Left ventricle myocardium inferior (tissue), 1 donor: ENCODE measurements around the gene ARFGAP1. TPM values are rescaled to one million over a fixed set of nuclear protein-coding genes. Genes with fewer than 3 reads are reported as not detected.
A peak's percentile ranks its signal among the peaks of the same experiment; 100 is the strongest.

Experiments
- DNase-seq: peaks from one replicate; pipeline ENCODE4 v3.0.0-alpha.2; 2020
- H3K27ac ChIP-seq: fragments of 200-600 bp; replicated peaks from 2 replicates; pipeline ENCODE4 v1.8.0; 2021
- H3K27me3 ChIP-seq: fragments of 200-600 bp; 2 replicates; pipeline ENCODE4 v1.8.0; 2021; ENCODE audit warnings: low read depth
- H3K36me3 ChIP-seq: fragments of 200-600 bp; 2 replicates; pipeline ENCODE4 v1.8.0; 2021
- H3K4me1 ChIP-seq: fragments of 200-600 bp; 2 replicates; pipeline ENCODE4 v1.8.0; 2021
- H3K4me3 ChIP-seq: fragments of 200-600 bp; 2 replicates; pipeline ENCODE4 v1.8.0; 2021; ENCODE audit warnings: mild to moderate bottlenecking, moderate library complexity
- H3K9me3 ChIP-seq: fragments of 200-600 bp; replicated peaks from 2 replicates; pipeline ENCODE4 v1.8.0; 2021
- intact Hi-C: fragments of 100-400 bp; cut with micrococcal nuclease; formaldehyde crosslinking; loops from one replicate; pipeline ENCODE4 v1.11.0; 2022
- total RNA-seq: library from RNA; stranded (reverse); fragmentation: NEBNext Ultra II Directional; extraction: Animal tissue kit (Norgen Biotek cat#: 25700); gene quantifications from one replicate; pipeline ENCODE4 v1.2.1, GENCODE V29; 2021
- TF ChIP-seq, protein P1 (sequence below): fragments of 200-600 bp; IDR thresholded peaks from 2 replicates; pipeline ENCODE4 v1.8.0; 2021; ENCODE audit warnings: antibody characterized with exemption, mild to moderate bottlenecking, borderline replicate concordance
- donor health status: DM: no; HTN: yes; CAD: no; lungs with severe emphysema.

Gene ARFGAP1
- total RNA-seq, 1 donor from 2014 or later: 33.4 TPM

DNA sequence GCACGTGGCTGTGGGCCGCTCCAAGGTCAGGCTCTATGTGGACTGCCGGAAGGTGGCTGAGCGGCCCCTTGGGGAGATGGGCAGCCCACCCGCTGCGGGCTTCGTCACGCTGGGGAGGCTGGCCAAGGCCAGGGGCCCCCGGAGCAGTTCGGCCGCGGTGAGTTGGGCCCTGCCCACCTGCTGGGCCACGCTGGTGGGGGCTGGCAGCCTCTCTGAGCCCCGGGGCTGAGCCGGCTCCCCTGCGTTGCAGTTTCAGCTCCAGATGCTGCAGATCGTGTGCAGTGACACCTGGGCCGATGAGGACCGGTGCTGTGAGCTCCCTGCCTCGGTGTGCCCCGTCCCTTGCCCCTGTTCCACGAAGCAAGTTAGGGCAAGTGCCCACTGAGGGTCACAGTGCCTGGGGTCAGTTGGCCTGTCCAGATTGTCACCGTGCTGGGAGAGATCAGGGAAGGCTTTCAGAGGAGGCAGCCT lies 47.5 kb downstream of the ARFGAP1 start:
- Histone ChIP-seq H3K4me3 (no peak overlapping the region), H3K27ac (no peak overlapping the region), H3K4me1 (peaks cover 8% of the 10 kb centered on the region), H3K36me3 (no peaks in the 10 kb centered on the region), H3K27me3 (peaks cover 58% of the 10 kb centered on the region), H3K9me3 (no peaks in the 10 kb centered on the region)
- intact Hi-C loops: no loop called here
- DNase-seq: no peak
- TF ChIP-seq, protein P1, sequence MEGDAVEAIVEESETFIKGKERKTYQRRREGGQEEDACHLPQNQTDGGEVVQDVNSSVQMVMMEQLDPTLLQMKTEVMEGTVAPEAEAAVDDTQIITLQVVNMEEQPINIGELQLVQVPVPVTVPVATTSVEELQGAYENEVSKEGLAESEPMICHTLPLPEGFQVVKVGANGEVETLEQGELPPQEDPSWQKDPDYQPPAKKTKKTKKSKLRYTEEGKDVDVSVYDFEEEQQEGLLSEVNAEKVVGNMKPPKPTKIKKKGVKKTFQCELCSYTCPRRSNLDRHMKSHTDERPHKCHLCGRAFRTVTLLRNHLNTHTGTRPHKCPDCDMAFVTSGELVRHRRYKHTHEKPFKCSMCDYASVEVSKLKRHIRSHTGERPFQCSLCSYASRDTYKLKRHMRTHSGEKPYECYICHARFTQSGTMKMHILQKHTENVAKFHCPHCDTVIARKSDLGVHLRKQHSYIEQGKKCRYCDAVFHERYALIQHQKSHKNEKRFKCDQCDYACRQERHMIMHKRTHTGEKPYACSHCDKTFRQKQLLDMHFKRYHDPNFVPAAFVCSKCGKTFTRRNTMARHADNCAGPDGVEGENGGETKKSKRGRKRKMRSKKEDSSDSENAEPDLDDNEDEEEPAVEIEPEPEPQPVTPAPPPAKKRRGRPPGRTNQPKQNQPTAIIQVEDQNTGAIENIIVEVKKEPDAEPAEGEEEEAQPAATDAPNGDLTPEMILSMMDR: no peak

DNA sequence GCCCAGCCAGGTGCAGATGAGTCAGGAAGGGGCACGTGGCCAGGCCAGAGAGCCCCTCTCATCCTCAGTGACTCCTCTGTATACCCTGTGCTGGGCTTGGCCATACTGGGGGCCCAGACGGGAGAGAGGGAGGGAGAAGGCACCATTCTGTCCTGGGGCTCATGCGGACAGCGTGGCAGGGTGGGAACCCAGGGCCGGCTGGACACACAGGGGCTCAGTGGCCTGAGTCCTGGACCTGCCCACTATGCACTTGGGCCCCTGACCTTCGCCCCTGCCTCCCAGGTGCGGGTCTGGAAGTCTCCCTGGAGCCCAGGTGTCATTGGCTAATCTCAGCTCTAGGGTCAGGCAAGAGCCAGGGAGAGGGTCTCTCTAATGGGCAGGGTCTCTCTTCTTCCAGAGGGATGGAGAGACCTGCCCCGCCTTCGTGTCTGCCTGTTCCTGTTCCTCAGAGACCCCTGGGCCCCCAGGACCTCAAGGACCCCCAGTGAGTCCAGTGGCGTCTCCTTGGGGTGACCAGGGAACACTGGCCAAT lies 48.1 kb downstream of the ARFGAP1 start:
- Histone ChIP-seq H3K4me3 (no peak overlapping the region), H3K36me3 (no peaks in the 10 kb centered on the region), H3K27me3 (peaks cover 65% of the 10 kb centered on the region), H3K9me3 (no peaks in the 10 kb centered on the region), H3K27ac (no peak overlapping the region), H3K4me1 (peaks cover 8% of the 10 kb centered on the region)
- TF ChIP-seq, protein P1: no peak
- intact Hi-C loops: no loop called here
- DNase-seq: no peak

DNA sequence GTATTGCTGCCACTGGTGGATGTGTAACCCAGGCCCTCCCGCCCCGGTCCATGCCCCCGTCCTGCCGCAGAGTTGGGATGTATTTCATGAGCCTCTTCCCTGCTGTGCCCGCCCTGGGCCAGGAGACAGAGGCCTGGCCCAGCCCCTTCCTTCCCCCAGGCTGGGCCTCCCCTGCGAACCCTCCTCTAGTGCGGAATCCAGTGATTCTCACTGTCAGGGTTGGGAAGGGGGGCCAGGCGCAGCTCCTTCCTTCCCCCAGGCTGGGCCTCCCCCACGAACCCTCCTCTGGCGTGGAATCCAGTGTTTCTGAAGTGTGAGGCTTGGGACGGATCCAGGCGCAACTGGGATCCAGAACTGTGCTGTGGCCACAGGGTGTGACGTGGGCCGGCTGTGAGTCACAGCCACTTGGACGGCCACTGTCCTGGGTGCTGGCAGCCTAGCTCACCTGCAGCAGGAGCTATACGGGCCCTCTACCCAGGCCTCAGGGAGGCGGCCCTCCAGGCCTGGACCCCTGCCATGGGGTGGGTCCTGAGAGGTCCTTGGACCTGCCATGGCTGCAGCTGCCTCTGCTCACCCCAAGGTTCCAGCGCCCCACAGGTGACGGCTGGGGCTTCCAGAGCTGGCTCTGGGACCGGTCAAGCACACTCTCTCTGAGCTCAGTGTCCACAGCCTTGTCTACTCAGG lies 48.7 kb downstream of the ARFGAP1 start:
- DNase-seq: peak; percentile 77
- TF ChIP-seq, protein P1: no peak
- H3K27ac ChIP-seq: no peak overlapping the region
- no peaks in the 10 kb centered on the region for H3K36me3 ChIP-seq
- no peaks in the 10 kb centered on the region for H3K9me3 ChIP-seq
- peaks cover 67% of the 10 kb centered on the region for H3K27me3 ChIP-seq
- no peak overlapping the region for H3K4me3 ChIP-seq
- peaks cover 8% of the 10 kb centered on the region for H3K4me1 ChIP-seq
- intact Hi-C loops: no loop called here

DNA sequence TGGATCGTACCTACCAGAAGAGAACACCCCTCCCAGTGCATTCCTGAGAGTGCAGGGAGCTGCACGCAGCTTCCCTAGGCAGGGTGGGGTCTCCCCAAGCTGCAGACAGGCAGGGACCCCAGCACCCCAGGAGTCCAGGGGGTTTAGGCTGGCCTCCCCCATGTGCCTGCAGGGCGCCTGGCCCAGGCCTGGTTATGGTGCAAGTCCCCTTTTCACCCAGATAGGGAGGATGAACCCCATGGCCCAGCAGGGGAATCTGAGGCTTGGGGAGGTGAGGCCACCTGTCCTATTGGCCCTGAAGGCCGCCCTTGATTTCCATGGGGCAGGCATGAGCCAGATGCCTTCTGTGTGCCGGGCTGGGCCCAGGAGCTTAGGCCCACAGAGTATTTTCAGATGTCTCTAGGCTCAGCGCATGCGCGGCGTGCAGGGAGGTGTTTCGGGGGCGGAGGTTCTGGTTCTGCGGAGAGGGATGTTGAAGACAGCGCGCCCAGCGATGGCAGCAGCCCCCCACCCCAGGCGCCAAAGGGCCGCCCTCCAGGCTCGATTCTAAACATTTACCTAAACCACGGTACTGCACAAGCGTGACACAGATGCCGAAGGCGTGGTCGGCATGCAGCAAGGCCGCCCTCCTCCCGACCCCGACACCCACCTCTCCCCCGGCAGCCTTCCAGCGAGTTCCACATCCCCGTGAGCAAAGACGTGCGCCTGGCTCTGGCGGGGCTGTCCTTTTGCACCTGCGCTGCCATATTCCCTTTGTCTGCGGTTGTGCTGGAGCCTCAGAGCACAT lies 49.7 kb downstream of the ARFGAP1 start:
- peaks cover 8% of the 10 kb centered on the region for H3K4me1 ChIP-seq
- H3K9me3 ChIP-seq: peaks cover 6% of the 10 kb centered on the region
- no peak for DNase-seq
- intact Hi-C loops: no loop called here
- no peak overlapping the region for H3K4me3 ChIP-seq
- H3K27me3 ChIP-seq: peaks cover 67% of the 10 kb centered on the region
- H3K36me3 ChIP-seq: no peaks in the 10 kb centered on the region
- TF ChIP-seq, protein P1: no peak
- H3K27ac ChIP-seq: no peak overlapping the region

DNA sequence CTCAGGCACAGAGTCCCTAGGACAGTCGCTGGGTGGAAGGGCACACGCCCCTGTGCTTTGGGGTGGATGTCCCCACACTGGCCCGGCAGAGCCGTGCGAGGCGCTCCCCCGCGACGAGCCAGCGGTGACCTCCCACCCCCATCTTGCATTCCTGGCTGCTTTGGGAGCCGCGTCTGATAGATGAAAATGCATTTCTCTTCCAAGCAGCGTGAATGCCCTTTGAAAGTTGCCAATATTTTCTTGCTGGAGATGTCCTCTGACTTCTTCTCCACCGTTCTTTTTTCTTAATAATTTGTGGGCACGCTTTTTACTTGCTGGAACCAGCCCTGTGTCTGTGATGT lies 50.3 kb downstream of the ARFGAP1 start:
- peaks cover 6% of the 10 kb centered on the region for H3K9me3 ChIP-seq
- peaks cover 8% of the 10 kb centered on the region for H3K4me1 ChIP-seq
- peaks cover 67% of the 10 kb centered on the region for H3K27me3 ChIP-seq
- DNase-seq: no peak
- no peaks in the 10 kb centered on the region for H3K36me3 ChIP-seq
- TF ChIP-seq, protein P1: no peak
- intact Hi-C loops: no loop called here
- no peak overlapping the region for H3K4me3 ChIP-seq
- H3K27ac ChIP-seq: no peak overlapping the region
